Mesendoderm (in vitro differentiated cells): ENCODE results near the gene STAT3.

ENCODE experiments used
- DNase-seq: peaks from one replicate; pipeline ENCODE4 v3.0.0; 2013
- H2AK5ac ChIP-seq: 2 replicates; pipeline ENCODE4 v1.6.1; 2013; ENCODE audit warnings: low read length, inconsistent platforms
- H2BK120ac ChIP-seq: 2 replicates; pipeline ENCODE4 v1.6.1; 2013; ENCODE audit warnings: low read depth, mild to moderate bottlenecking, low read length, moderate library complexity, mixed read lengths
- H2BK15ac ChIP-seq: replicated peaks from 2 replicates; pipeline ENCODE4 v1.6.1; 2013; ENCODE audit warnings: low read depth, mild to moderate bottlenecking, moderate library complexity
- H2BK5ac ChIP-seq: 2 replicates; pipeline ENCODE4 v1.6.1; 2013; ENCODE audit warnings: low read length, inconsistent platforms
- H3K18ac ChIP-seq: 2 replicates; pipeline ENCODE4 v1.6.1; 2013; ENCODE audit warnings: mild to moderate bottlenecking, low read length, mixed read lengths
- H3K23ac ChIP-seq: one replicate; pipeline ENCODE4 v1.6.1; 2013; ENCODE audit warnings: low read length
- H3K27ac ChIP-seq: 2 replicates; pipeline ENCODE4 v1.5.1; 2013; ENCODE audit warnings: low read depth, mild to moderate bottlenecking, inconsistent platforms, low read length, moderate library complexity
- H3K27me3 ChIP-seq: 2 replicates; pipeline ENCODE4 v1.6.1; 2013; ENCODE audit warnings: low read length, control low read depth, mild to moderate bottlenecking, inconsistent platforms; ENCODE audit not compliant: insufficient read depth, poor library complexity
- H3K36me3 ChIP-seq: 2 replicates; pipeline ENCODE4 v1.6.1; 2013; ENCODE audit warnings: low read length, inconsistent platforms; ENCODE audit not compliant: control insufficient read depth, insufficient read depth
- H3K4ac ChIP-seq: one replicate; pipeline ENCODE4 v1.6.1; 2013; ENCODE audit warnings: low read depth, mild to moderate bottlenecking, low read length, moderate library complexity
- H3K4me1 ChIP-seq: 2 replicates; pipeline ENCODE4 v1.6.1; 2013; ENCODE audit warnings: low read depth, low read length, inconsistent platforms; ENCODE audit not compliant: control insufficient read depth
- H3K4me2 ChIP-seq: 2 replicates; pipeline ENCODE4 v1.6.1; 2013; ENCODE audit warnings: low read length
- H3K4me3 ChIP-seq: 2 replicates; pipeline ENCODE4 v1.5.1; 2013; ENCODE audit warnings: mild to moderate bottlenecking, low read length
- H3K56ac ChIP-seq: one replicate; pipeline ENCODE4 v1.6.1; 2013; ENCODE audit warnings: low read length
- H3K79me1 ChIP-seq: 2 replicates; pipeline ENCODE4 v1.6.1; 2013; ENCODE audit warnings: low read length, inconsistent platforms
- H3K79me2 ChIP-seq: 2 replicates; pipeline ENCODE4 v1.6.1; 2013; ENCODE audit warnings: mild to moderate bottlenecking, low read length; ENCODE audit not compliant: control insufficient read depth, insufficient read depth
- H3K9ac ChIP-seq: 2 replicates; pipeline ENCODE4 v1.6.1; 2013; ENCODE audit warnings: low read length, inconsistent platforms
- H4K5ac ChIP-seq: one replicate; pipeline ENCODE4 v1.6.1; 2013; ENCODE audit warnings: low read length
- H4K8ac ChIP-seq: one replicate; pipeline ENCODE4 v1.6.1; 2013; ENCODE audit warnings: low read depth, mild to moderate bottlenecking, control low read depth, low read length, moderate library complexity
- WGBS: extraction: QIAGEN DNeasy Blood & Tissue Kit; methylation state at CpG from one replicate; pipeline ENCODE4 v1.1.7; 2013; ENCODE audit warnings: low lambda C conversion rate, missing lambda C conversion rate; ENCODE audit not compliant: insufficient coverage; ENCODE audit errors: extremely low coverage; 5-methylcytosine and 5-hydroxymethylcytosine counted together

Gene STAT3

DNA sequence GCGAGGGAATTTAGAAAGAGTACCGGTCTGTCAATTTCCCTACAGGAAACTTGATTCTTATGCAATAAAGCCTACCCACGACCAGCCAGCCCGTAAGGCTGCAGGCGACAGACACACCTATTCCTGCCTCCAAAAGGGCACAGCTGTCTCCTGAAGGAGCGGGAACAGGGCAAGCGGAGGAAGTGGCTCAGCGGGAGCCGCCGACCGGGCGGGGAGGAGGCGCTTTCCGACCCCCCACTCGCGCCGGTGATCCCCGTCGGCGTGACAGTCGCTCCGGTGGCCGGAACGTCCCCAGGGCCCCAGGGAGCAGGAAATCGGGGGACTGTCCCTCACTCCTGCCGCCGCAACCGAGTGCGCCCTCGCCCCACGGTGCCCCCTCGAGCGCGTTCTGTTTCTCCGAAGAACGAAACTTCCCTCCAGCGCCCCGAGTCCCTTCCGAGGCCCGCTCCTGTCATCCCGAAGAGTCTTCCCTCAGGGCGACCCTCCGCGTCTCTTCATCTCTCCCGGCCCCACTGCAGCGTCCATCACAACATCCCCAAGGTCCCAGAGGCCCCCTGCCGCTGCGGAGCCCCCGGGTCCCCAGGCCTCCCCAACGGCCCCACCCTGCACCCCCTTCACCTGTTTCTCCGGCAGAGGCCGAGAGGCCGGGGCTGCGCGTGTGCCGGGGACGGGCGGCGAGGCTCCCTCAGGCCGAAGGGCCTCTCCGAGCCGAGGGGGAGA, 421 bp downstream of the STAT3 start:
- Histone ChIP-seq H4K8ac (no peak overlapping the region), H2AK5ac (no peak overlapping the region), H3K27me3 (no peaks in the 10 kb centered on the region), H2BK15ac (no peak overlapping the region), H3K79me1 (peaks cover under 1% of the 10 kb centered on the region), H2BK5ac (no peak overlapping the region), H3K56ac (peak overlapping the region; percentile 96), H3K4ac (no peak overlapping the region), H3K36me3 (no peaks in the 10 kb centered on the region), H3K23ac (peak overlapping the region; percentile 84), H3K9ac (peak overlapping the region; percentile 84), H3K4me1 (peaks cover 4% of the 10 kb centered on the region), H4K5ac (no peak overlapping the region), H3K4me3 (peak overlapping the region; percentile 86), H3K79me2 (peaks cover 32% of the 10 kb centered on the region), H3K4me2 (peak overlapping the region; percentile 66), H3K18ac (peak overlapping the region; percentile 81), H3K27ac (peak overlapping the region; percentile 90), H2BK120ac (peak overlapping the region; percentile 10)
- DNase-seq: peak; percentile 83
- WGBS: no CpG with 5 or more reads among the region's 62 CpGs

DNA sequence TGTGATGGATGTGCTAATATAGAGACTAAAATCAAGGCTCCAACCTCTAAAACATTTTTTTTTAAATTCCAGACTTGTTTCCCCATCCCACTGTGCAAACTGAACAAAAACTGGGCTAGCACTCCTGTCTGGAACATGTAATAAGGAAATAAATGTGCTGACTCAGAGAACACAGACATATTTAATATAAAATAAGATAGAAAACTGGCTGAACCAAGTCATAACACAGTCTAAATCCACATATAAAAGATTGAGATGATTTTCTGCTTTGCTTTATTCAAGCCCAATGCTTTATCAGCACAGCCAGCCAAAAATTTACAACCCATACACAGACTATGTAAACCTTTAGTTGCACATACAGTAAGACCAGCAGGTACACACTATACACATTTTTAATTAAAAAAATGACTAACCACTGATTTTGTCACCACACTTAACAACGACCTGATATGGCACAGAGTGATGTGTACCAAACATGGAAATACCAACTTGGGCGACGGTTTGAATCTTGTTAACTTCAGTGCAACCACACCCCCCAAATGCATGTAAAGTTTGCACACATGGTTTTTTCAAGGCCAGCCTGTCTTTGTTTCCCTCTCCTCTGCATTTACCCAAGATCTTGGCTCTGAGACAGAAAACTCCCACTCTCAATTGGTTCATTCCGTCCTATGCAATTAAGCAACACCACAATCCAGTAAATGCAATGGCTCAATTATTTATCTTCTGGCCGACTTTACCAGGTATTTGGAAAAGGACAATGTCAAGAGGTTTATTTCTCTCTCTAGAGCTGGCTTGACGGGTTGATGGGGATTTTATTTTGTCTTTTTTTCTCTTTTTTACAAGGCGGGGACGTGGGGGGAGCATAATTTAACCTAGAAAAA, 1.2 kb downstream of the STAT3 start:
- Histone ChIP-seq H4K8ac (no peak overlapping the region), H3K56ac (peak overlapping the region; percentile 72), H2BK5ac (no peak overlapping the region), H3K4me2 (peak overlapping the region; percentile 66), H3K4me1 (peaks cover 5% of the 10 kb centered on the region), H3K27me3 (no peaks in the 10 kb centered on the region), H3K9ac (peak overlapping the region; percentile 84), H2BK15ac (peak overlapping the region; percentile 86), H2AK5ac (no peak overlapping the region), H3K36me3 (no peaks in the 10 kb centered on the region), H3K4me3 (peak overlapping the region; percentile 86), H3K23ac (no peak overlapping the region), H3K79me2 (peaks cover 33% of the 10 kb centered on the region), H4K5ac (no peak overlapping the region), H3K27ac (peak overlapping the region; percentile 10), H2BK120ac (no peak overlapping the region), H3K4ac (no peak overlapping the region), H3K79me1 (peaks cover 1% of the 10 kb centered on the region), H3K18ac (no peak overlapping the region)
- DNase-seq: no peak
- no CpG with 5 or more reads among the region's 8 CpGs for WGBS

DNA sequence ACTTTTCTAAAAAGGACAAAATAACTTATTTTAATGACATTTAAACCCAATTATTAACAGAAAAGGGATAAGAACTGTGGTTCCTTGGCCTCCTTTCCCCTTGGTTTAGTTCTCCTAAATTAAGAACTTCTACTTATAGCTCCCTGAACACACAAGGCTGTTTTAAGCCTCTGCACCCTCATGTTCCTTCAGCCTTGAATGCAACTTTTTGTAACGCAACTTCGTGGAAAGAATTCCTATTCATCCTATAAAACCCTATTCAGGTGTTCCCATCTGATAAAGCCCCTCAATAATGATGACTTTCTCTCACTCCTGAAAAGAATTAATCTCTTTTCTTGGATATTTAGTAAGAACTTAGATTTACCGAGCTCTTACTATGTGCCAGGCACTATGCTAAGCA, 6.3 kb downstream of the STAT3 start:
- Histone ChIP-seq H3K23ac (no peak overlapping the region), H4K5ac (no peak overlapping the region), H2BK15ac (no peak overlapping the region), H3K36me3 (no peaks in the 10 kb centered on the region), H3K79me2 (peaks cover 45% of the 10 kb centered on the region), H3K4me3 (no peak overlapping the region), H3K79me1 (peaks cover 1% of the 10 kb centered on the region), H3K4ac (no peak overlapping the region), H3K4me2 (no peak overlapping the region), H3K18ac (no peak overlapping the region), H3K4me1 (peaks cover 3% of the 10 kb centered on the region), H2BK120ac (no peak overlapping the region), H3K56ac (no peak overlapping the region), H4K8ac (no peak overlapping the region), H2BK5ac (no peak overlapping the region), H3K9ac (no peak overlapping the region), H3K27me3 (no peaks in the 10 kb centered on the region), H2AK5ac (no peak overlapping the region), H3K27ac (no peak overlapping the region)
- WGBS: no CpG with 5 or more reads among the region's 3 CpGs
- DNase-seq: no peak

DNA sequence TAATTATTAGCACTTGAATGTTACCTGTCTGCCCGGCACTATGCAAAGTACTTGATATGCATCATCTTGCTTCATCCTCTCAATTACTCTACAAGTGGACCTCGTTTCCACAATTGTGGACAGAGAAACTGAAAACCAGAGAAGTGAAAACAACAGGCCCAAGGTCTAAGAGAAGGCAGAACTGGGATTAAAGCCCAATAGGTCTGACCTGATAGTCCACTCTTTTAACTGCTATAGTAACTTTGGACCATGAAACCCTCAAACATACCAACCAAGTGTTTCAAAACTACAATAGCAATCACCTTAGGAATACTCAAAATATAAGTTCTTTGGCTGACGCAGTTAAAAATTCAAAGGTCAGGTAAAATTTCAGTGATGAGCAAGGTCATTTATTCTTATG, 7.3 kb downstream of the STAT3 start:
- Histone ChIP-seq H3K36me3 (no peaks in the 10 kb centered on the region), H3K79me2 (peaks cover 37% of the 10 kb centered on the region), H4K5ac (no peak overlapping the region), H3K23ac (no peak overlapping the region), H2AK5ac (no peak overlapping the region), H3K9ac (no peak overlapping the region), H2BK15ac (no peak overlapping the region), H2BK5ac (no peak overlapping the region), H2BK120ac (no peak overlapping the region), H3K56ac (no peak overlapping the region), H3K27me3 (no peaks in the 10 kb centered on the region), H3K27ac (no peak overlapping the region), H3K4me2 (no peak overlapping the region), H3K18ac (no peak overlapping the region), H3K4me3 (no peak overlapping the region), H3K4me1 (peaks cover 3% of the 10 kb centered on the region), H3K79me1 (peaks cover 1% of the 10 kb centered on the region), H3K4ac (no peak overlapping the region), H4K8ac (no peak overlapping the region)
- no peak for DNase-seq
- whole genome bisulfite sequencing: no CpG with 5 or more reads among the region's 3 CpGs

DNA sequence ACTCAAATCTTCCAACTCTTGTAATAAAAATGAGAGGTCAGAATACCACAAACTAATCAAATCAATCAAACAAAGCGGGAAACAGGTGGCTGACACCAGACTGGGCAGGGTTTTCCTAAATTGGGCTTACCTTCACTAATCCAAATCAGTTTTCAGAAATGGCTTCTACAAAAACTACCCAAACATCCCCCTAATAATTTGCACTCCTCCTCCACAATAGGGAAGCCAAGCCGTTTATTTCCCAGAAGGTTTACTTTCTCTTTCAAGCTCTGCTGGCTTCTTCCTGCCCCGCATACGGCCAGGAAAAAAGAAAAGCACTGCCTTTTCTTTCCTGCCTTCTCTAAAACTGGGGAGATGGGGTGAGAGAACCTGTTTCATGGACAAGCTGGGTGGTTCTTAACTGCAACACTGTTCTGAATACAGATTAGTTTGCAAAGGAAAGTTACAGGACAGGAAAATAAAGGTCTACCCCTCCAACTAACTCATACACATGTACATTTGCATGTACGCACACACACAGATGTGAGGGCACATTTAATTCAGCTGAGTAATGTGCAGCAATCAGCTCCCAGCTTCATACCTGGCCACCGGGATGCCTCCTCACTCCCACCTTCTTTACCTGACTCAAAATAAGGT, 9.2 kb downstream of the STAT3 start:
- Histone ChIP-seq H2BK120ac (no peak overlapping the region), H4K5ac (no peak overlapping the region), H3K79me1 (peaks cover 1% of the 10 kb centered on the region), H3K23ac (no peak overlapping the region), H3K18ac (no peak overlapping the region), H4K8ac (no peak overlapping the region), H3K4me3 (no peak overlapping the region), H3K27me3 (no peaks in the 10 kb centered on the region), H3K4me2 (no peak overlapping the region), H3K9ac (no peak overlapping the region), H3K79me2 (peaks cover 26% of the 10 kb centered on the region), H2BK15ac (no peak overlapping the region), H2AK5ac (no peak overlapping the region), H3K27ac (no peak overlapping the region), H3K56ac (peak overlapping the region; percentile 26), H2BK5ac (no peak overlapping the region), H3K4me1 (peaks cover 3% of the 10 kb centered on the region), H3K4ac (no peak overlapping the region), H3K36me3 (no peaks in the 10 kb centered on the region)
- DNase-seq: no peak
- no CpG with 5 or more reads among the region's 6 CpGs for WGBS
